Measurements from ENCODE around the gene PSME2.

PSME2 gene

DNA sequence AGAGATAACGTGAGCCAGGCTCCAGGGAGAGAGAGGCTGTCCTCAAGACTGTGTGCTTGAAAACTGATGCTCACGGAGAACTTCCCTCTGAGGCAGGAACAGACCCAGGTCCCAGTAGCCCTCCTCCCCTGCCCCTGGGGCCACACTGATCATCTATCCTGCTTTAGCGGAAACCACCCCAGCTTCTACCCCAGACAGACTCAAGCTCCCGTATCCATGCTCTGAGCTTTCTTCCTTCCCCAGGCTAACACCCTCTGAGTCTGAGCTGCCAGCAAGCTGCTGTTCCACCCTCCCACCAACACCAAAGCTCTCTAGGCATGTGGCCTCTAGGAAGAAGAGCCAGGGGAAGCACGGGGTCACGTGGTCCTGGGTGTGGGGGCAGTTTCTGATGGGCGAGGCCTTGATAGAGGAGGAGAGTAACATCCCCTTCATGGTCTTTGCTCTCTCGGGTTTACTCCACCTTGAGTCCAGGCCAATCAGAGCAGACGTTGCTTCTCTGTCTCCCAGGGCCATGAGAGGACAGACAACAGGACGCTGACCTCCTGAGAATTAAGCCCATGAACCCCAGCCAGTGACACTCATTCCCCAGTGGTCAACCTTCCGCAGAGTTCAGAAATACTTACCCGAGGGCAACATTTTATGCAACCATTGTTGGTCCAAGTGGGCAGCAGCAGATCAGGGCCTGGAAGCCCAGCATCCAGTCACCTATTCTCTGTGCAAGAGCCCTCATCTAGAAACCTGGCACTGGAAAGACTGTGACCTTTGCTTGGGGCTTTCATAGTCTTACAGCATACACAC is 50.9 kb downstream of the PSME2 start:
- in situ Hi-C loops (cut with MboI; ENCODE audit: low sequenced_read_pairs): no loop called here

DNA sequence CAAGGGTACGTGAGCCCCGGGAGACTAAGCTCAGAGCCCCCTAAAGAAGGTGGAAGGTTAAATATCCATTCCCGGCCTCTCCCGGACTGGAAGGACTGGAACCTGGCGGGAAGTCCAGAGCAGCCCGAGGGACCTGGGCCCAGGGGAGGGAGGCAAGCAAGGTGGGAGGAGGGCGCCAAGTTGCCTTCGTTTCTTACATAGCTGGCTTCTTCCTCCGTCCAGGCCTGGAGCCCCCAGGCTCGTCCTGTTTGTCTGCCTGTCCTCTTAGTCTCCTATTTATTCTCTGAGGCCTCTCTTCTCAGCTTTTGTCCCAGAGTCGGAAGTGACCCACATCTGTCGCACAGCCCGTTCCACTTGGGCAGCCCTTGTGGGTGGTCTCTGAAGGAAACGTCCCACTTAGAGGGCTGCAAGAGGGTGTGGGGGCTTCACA is 51.6 kb downstream of the PSME2 start:
- in situ Hi-C loops (cut with MboI; ENCODE audit: low sequenced_read_pairs): no loop called here

DNA sequence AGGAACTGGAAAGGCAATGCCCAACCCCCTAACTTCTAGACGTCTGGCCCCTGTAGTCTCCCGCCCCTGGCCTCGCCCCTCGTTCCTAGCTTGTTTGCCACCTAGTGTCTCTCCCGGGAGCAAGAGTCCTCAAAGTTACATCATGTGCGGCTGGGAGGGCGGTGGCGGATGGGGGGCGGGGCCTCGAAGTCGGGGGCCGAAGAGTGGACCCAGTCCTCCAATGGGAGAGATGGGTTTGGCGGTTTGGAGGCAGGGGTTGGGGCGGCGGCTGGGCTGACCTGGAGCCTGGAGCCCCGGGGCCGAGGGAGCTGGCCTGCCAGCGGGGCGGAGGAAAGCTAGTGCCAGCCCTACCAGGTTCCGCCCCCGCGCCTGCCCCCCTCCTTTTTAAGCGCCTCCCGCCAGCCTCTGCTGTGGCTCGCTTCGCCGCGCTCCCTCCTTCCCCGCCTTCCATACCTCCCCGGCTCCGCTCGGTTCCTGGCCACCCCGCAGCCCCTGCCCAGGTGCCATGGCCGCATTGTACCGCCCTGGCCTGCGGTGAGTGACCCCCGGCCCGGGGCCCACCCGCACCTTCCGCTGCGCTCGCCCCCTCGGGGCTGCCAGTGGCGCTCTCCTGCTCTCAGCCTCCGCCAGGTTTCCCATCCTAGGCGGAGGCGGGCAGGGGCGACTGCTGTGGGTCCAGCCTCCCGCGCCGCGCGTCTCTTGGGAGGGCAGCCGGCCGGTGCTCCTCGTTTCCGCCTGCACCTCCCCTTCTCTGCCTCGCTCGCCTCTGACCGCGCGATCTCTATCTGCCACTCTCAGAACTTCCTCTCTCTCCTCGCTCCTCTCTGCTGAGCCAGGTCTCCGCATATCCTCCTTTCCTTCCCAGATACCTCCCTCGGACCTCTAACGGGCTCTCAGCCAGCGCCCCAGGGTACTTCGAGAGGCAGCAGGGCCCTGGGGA is 52.2 kb downstream of the PSME2 start, which contains the start of gene PCK2:
TSS of gene PCK2 (plus strand) at position 411 of the 940 bp plus-strand sequence. CDS start at position 506, 95 bp downstream.
- in situ Hi-C loops (cut with MboI; ENCODE audit: low sequenced_read_pairs): no loop called here

All from HL-60/S4 treated with phorbol 12-myristate 13-acetate at 8.2 ng/mL for 4 days and 3 days (cell line).